GM15510 (cell line): Measurements from ENCODE around the gene NTRK3.

Source experiments
- POLR2A ChIP-seq: IDR thresholded peaks from 3 replicates; pipeline ENCODE4 v1.6.1; 2011; ENCODE audit warnings: borderline replicate concordance; ENCODE audit not compliant: insufficient read length; ENCODE audit errors: extremely low read depth

Gene NTRK3

GRCh38 chr15:88108477-88108876 is 148.1 kb downstream of the NTRK3 start:
- no peak for TF ChIP-seq POLR2A

- no peak for TF ChIP-seq POLR2A
These were observed 150.5 kb downstream of the NTRK3 start for GRCh38 chr15:88106074-88106473.

GRCh38 chr15:88104357-88104756 is 152.2 kb downstream of the NTRK3 start:
- no peak for TF ChIP-seq POLR2A

GRCh38 chr15:88100181-88100580 is 156.4 kb downstream of the NTRK3 start:
- TF ChIP-seq POLR2A: no peak

GRCh38 chr15:88098361-88098760 is 158.2 kb downstream of the NTRK3 start:
- TF ChIP-seq POLR2A: no peak

- TF ChIP-seq POLR2A: no peak
These were observed 165.0 kb downstream of the NTRK3 start for GRCh38 chr15:88091444-88092016.

- no peak for TF ChIP-seq POLR2A
These were observed 166.0 kb downstream of the NTRK3 start for GRCh38 chr15:88090481-88091011.

- no peak for TF ChIP-seq POLR2A
These were observed 166.8 kb downstream of the NTRK3 start for GRCh38 chr15:88089731-88090130.

GRCh38 chr15:88089024-88089620 is 167.4 kb downstream of the NTRK3 start:
- TF ChIP-seq POLR2A: no peak

GRCh38 chr15:88083811-88084760 is 172.5 kb downstream of the NTRK3 start:
- TF ChIP-seq POLR2A: no peak

- no peak for TF ChIP-seq POLR2A
These were observed 175.9 kb downstream of the NTRK3 start for GRCh38 chr15:88080616-88081015.

- no peak for TF ChIP-seq POLR2A
These were observed 179.1 kb downstream of the NTRK3 start for GRCh38 chr15:88077296-88078020.

- TF ChIP-seq POLR2A: no peak
These were observed 180.2 kb downstream of the NTRK3 start for GRCh38 chr15:88076328-88076727.

GRCh38 chr15:88075102-88075501 is 181.4 kb downstream of the NTRK3 start:
- no peak for TF ChIP-seq POLR2A

GRCh38 chr15:88074386-88074785 is 182.2 kb downstream of the NTRK3 start:
- no peak for TF ChIP-seq POLR2A
